ENCODE measurements around the gene C4A.
A peak's percentile ranks its signal among the peaks of the same experiment; 100 is the strongest.
"Not testable (repeated sequence)": the region's sequence is repeated elsewhere in the genome, so short reads cannot be mapped to it uniquely, and the experiment has no call there.

Gene C4A

DNA sequence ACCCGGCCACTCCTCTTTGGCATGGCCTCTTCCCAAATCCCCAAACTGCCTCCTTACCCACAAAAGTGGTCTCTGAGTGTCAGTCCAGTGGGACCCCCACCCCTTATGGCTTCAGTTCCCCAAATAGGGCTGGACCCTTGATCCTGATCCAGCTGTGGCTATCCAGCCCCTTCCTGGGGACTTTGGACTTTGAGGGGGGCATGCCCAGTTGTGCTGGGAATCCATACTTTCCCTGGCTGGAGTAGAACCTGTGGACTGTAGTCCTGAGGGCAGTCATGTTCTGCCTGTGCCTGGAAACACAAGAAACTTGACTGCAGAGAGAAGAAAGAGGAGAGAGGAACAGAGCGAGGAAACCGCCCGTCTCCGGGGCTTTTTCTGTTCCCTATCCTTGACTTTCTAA, 55.3 kb downstream of the C4A start:
- not testable (repeated sequence) for DNase-seq

DNA sequence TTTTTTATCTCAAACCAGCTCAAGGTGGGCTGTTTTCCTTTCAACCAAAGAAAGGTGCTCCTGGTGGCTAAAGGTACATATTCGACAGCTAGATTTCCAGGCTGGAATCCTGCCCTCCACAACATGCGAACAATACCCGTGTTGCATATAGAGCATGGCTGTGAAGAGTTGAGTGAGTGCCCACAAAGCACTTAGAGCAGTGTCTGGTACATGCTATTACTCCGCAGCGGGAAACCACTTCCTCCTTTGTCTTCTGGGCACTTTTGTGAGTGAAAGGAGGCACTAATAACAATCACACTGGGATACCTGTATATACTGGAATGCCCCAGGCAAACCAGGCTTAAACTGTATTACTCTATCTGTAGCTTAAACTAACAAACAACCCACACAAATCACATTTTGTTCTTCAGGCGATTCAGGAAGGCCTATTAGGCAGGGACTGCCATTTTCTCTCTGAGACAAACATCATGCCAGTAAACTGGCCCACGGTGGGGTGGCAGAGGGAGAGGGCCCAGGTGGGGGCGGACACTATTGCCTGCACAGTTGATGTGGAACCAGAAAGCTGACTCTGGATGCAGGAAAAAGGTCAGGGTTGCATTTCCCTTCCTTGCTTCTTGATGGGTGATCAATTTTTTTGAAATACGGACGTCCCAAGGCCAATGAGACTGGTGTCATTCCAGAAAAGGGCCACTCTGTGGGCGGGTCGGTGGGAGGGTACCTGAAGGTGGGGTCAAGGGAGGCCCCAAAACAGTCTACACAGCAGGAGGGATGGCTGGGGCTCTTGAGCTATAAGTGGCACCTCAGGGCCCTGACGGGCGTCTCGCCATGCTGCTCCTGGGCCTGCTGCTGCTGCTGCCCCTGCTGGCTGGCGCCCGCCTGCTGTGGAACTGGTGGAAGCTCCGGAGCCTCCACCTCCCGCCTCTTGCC, 56.0 kb downstream of the C4A start, which contains the start of gene CYP21A2:
TSS of gene CYP21A2 (plus strand) at position 818 of the 927 bp plus-strand sequence. CDS start at position 826, 8 bp downstream.
- DNase-seq = peak in 2 of 3 experiments; percentile 38 to 75

DNA sequence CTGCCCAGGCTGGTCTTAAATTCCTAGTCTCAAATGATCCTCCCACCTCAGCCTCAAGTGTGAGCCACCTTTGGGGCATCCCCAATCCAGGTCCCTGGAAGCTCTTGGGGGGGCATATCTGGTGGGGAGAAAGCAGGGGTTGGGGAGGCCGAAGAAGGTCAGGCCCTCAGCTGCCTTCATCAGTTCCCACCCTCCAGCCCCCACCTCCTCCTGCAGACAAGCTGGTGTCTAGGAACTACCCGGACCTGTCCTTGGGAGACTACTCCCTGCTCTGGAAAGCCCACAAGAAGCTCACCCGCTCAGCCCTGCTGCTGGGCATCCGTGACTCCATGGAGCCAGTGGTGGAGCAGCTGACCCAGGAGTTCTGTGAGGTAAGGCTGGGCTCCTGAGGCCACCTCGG, 57.0 kb downstream of the C4A start:
- DNase-seq = not testable (repeated sequence)

DNA sequence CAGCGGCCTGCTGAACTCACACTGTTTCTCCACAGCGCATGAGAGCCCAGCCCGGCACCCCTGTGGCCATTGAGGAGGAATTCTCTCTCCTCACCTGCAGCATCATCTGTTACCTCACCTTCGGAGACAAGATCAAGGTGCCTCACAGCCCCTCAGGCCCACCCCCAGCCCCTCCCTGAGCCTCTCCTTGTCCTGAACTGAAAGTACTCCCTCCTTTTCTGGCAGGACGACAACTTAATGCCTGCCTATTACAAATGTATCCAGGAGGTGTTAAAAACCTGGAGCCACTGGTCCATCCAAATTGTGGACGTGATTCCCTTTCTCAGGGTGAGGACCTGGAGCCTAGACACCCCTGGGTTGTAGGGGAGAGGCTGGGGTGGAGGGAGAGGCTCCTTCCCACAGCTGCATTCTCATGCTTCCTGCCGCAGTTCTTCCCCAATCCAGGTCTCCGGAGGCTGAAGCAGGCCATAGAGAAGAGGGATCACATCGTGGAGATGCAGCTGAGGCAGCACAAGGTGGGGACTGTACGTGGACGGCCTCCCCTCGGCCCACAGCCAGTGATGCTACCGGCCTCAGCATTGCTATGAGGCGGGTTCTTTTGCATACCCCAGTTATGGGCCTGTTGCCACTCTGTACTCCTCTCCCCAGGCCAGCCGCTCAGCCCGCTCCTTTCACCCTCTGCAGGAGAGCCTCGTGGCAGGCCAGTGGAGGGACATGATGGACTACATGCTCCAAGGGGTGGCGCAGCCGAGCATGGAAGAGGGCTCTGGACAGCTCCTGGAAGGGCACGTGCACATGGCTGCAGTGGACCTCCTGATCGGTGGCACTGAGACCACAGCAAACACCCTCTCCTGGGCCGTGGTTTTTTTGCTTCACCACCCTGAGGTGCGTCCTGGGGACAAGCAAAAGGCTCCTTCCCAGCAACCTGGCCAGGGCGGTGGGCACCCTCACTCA, 57.7 kb downstream of the C4A start:
- not testable (repeated sequence) for DNase-seq

DNA sequence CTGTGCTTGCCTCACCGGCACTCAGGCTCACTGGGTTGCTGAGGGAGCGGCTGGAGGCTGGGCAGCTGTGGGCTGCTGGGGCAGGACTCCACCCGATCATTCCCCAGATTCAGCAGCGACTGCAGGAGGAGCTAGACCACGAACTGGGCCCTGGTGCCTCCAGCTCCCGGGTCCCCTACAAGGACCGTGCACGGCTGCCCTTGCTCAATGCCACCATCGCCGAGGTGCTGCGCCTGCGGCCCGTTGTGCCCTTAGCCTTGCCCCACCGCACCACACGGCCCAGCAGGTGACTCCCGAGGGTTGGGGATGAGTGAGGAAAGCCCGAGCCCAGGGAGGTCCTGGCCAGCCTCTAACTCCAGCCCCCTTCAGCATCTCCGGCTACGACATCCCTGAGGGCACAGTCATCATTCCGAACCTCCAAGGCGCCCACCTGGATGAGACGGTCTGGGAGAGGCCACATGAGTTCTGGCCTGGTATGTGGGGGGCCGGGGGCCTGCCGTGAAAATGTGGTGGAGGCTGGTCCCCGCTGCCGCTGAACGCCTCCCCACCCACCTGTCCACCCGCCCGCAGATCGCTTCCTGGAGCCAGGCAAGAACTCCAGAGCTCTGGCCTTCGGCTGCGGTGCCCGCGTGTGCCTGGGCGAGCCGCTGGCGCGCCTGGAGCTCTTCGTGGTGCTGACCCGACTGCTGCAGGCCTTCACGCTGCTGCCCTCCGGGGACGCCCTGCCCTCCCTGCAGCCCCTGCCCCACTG, 58.6 kb downstream of the C4A start:
- DNase-seq = not testable (repeated sequence)

DNA sequence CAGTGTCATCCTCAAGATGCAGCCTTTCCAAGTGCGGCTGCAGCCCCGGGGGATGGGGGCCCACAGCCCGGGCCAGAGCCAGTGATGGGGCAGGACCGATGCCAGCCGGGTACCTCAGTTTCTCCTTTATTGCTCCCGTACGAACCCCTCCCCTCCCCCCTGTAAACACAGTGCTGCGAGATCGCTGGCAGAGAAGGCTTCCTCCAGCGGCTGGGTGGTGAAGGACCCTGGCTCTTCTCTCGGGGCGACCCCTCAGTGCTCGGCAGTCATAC, 59.1 kb downstream of the C4A start:
- not testable (repeated sequence) for DNase-seq

DNA sequence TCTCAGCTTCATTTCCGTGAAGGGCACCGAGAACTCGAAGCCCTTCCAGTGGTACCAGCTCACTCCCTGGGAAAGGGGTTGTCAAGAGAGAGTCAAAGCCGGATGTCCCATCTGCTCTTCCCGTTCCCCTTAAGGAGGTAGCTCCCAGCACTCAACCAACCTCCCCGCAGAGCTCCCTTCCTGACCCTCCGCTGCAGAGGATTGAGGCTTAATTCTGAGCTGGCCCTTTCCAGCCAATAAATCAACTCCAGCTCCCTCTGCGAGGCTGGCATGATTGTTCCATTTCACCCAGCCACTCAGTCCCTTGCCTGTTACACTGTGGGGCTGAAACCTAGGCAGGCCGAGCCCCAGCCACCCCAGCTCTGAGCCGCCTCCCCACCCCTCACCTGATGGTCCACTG, 59.5 kb downstream of the C4A start:
- not testable (repeated sequence) for DNase-seq

DNA sequence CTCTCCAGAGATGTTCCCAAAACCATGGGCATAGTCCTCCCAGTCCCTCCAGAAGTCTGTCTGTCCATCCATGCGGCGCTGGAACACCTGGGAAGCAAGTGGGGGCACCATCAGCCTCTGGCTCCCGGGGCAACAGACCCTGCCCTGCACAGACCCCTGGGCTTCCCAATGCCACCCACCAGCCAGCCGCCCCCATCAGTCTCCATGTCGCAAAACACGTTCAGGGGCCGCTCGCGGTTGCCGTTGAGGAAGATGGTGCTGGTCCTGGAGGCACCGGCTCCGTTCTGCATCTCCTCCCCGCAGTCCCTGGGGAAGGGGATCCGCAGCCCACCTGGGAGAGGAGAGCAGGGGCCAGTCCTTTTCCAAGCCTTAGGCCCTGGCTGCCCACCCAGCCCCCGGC, 60.4 kb downstream of the C4A start:
- DNase-seq = not testable (repeated sequence)

DNA sequence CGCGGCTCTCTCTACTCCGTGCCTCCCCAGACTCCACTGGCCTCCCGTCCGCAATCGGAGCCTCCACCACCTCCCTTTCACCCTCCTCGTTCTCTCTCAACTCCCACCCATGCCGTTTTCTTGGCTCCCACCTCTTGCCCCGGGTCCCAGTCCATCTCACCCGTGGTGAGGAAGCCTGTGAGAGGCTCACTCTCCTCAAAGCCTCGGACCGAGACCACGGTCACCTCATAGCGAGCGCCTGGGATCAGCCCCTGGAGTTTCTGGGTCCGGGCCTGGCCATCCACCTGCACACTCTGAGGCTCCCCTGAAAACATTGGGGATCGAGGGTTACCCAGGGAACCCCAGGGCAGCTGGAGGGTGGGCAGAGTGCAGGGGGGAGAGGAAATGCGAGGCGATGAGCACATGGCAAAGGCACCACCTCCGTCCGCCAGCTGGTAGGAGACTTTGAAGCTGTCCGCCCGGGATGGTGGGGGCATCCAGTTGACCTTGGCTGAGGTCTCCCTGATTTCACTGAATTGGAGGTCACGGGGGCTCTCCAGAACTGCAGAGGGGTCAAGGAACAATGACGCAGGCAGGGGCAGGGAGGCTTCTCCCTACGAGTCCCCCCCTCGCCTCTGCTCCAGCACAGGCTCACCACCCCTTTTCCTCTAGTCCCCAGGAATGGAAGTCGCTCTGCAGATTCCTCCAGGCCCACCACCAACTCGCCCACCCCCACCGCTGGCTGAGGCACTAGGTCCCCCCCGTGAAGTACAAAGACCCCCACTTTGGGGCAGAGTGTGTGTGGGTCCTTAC, 61.9 kb downstream of the C4A start:
- not testable (repeated sequence) for DNase-seq

DNA sequence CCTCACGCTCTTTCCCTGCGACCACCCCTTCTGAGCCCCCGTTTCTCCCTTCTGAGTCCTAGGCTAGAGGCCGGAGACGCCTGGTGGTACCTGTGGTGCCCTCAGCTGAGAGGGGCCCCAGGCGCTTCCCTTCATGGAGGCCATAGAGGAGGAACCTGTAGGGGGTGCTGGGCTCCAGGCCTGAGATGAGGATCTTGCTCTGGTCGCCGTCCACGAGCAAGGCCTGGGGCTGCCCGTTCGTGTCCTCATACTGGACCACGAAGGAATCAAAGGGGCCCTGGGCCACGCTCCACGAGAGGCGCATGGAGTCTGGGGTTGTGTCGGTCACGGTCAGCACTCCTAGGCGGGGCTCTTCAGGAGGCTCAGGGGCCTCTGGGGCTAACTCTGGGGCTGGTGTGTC, 63.1 kb downstream of the C4A start:
- not testable (repeated sequence) for DNase-seq

DNA sequence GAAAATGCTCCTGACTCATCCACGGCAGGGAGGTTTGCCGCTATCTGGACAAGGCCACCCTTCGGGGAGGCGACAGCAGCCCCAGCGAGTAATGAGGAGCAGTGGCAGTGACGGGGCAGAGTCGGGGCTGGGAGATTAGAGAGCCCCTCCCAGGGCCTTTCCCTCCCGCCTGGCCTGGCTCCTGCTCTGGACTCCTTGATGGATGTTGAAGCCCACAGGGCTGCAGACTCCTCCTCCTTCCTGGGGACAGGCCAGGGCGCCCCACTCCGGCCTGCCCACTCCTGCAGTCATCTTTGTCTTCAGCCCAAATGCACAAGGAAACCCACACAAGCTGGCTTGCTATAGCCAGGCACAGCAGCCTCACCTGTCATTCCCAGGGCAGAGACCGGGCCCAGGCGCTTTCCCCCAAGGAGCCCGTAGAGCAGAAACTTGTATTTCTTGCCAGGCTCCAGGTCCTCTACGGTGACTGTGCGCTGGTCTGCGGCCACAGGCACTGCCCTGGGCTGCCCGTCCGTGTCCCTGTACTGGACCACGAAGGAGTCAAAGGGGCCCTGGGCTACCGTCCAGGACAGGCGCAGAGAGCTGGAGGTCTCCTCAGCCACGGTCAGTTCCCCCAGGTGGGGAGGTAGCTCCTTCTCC, 64.1 kb downstream of the C4A start:
- no peak for DNase-seq

DNA sequence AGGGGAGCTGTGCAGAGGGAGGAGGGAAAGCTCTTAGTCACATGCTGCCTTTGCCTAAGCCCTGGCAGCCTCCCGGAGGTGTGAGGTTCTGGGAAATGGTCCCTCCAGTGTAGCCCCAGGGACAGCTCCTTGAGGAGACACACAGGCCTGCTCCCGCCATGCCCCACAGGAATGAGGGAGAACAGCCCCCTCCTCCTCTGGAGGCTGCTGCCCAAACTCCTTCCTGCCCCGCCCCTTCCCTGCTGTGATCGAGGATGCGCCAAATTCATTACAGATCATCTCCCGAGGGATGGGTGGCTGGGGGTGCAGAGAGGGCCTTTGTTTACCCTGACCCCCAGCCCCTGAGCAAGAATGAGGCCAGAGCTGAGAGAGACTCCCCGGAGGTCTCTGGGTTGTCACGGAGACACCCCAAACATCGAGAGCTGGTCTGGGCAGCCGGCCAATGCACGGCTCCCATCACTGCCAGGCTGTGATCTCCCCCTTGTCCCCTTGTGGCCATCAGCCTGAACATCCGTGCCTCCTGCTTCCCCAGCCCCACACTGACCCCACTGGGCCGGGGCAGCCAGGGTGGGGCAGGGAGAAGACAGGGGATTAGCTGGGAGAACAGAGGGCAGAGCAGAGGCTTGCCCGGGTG, 64.7 kb downstream of the C4A start:
- DNase-seq = peak in 2 of 3 experiments; percentile 19 to 53

DNA sequence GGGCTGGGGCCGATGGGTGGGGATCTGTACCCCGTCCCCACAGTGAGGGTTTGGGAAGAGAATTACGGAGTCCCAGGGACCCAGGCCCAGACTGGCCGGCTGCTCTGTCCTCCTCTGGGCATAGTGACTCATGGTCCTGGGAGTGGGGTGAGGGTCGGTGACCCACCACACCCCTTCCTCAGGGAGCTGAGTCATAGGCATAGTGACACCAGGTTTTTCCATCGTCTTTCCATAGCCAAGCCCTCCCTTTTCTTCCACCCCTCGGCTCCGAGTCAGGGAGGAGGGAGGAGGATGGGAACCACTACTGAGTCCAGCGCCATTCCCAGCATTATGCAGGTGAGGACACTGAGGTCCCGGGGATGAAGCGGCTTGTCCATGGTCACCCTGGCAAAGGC, 65.2 kb downstream of the C4A start:
- no peak for DNase-seq

DNA sequence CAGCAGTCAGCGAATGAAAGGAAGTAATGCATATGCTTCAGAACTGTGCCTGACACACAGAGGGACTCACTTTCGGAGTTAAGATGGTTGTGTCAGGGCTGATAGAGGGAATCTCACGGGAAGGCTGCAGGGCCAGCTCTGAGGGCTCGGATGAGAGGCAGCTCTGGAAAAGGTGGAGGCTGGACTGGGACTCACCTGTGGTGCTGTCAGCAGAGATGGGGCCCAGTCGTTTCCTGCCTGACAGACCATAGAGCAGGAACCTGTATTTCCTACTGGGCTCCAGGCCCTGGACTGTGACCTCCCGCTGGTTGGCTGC, 65.6 kb downstream of the C4A start:
- DNase-seq = no peak

DNA sequence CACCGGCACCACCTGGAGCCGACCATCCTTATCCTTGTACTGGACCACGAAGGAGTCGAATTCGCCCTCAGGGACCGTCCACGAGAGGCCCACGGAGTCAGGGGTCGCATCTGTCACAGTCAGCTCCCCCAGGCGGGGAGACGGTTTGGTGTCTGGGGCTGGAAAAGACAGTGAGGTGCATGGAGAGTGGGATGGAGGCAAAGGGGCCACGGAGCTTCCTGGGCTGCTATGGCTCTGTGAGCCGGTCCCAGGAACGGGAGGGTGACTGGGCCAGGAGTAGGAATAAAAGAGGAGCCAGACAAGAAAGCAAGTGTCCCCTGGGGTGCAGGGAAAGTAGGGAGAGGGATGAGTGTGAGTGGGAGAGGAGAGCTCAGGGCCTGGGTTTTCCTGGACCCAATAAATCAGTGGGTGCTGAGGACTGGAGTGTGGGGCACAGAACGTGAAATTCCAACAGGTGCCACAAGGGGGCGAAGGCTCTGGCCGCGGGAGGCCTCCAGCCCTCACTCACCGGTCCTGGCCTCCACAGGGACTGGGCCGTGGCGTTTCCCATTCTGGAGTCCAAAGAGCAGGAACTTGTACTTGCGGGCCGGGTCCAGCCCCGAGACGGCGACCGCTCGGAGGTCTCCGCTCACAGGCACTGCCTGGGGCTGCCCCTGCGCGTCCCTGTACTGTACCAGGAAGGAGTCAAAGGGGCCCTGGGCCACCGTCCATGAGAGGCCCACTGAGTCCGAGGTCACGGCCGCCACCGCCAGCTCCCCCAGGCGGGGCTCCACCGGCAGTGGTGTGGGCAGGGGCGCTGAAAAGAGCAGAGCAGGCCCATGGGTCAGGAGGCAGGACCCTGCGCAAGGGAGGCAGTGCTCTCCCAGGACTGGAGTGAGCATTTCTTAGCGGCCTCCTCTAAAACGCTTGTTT, 66.3 kb downstream of the C4A start:
- peak in 2 of 3 experiments; percentile 2 to 24 for DNase-seq

DNA sequence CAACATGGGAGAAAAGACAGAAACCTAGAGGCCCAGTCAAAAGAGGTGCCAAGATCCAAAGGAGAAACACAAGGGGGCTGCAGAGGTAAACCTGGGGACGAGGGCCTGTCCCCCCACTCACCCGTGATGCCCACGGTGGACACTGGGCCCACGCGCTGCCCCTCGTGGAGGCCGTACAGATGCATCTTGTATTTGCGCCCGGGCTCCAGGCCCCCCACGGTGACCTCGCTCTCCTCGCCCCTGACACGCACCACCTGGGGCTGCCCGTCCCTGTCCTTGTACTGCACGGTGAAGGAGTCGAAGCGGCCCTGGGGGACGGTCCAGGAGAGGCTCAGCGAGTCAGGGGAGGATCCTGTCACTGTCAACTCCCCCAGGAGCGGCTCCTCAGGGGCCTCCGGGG, 67.3 kb downstream of the C4A start:
- DNase-seq = not testable (repeated sequence)

DNA sequence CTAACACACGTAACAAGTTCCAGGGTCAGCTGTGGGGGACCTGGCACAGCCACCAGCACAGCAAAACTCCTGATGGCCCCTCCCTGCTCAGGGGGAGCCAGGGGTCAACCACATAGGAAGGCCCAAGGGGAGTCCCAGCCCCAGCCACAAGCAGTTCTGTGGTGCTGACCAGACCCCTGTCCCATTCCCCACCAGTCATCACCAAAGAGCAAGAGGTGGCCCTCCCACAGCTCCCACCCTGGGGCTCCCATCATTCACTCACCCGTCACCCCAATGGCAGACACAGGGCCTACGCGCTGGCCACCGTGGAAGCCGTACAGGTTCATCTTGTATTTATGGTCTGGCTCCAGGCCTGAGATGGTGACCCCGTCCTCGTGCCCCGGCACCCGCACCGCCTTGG, 67.9 kb downstream of the C4A start:
- DNase-seq = not testable (repeated sequence)

DNA sequence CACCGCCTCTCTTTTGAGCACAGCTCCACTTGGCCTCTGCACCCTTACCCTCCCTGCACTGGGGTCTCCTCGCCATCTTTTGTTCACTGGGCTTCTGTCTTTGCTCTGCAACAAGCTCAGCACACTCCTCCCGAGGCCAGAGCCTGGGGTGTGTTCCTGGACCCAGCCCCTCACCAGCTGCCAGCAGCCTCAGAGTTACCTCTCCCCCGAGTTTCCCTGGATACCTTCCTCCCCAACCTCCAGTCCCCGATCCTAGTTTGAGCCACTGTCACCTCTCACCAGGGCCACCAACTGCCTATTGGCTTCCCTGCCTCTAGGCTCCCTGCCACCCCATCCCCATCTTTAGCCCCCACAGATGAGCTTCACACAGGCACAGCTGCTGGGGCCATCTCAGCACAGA, 68.7 kb downstream of the C4A start:
- DNase-seq = no peak

All from NCI-H1417 (cell line).